H9 (cell line): ENCODE measurements around the gene YPEL3. TPM values are rescaled to one million over a fixed set of nuclear protein-coding genes. Genes with fewer than 3 reads are reported as not detected.

ENCODE experiments used
- DNase-seq: peaks from one replicate; pipeline ENCODE4 v3.0.0-alpha.2; 2017
- H2AFZ ChIP-seq: one replicate; pipeline ENCODE4 v1.6.1; 2013; ENCODE audit warnings: mild to moderate bottlenecking, low read length, control low read depth, moderate library complexity
- H2AK5ac ChIP-seq: 2 replicates; pipeline ENCODE4 v1.6.1; 2013; ENCODE audit warnings: low read length, control low read depth, mixed read lengths; ENCODE audit not compliant: insufficient read length
- H2BK120ac ChIP-seq: one replicate; pipeline ENCODE4 v1.6.1; 2013; ENCODE audit warnings: low read depth, mild to moderate bottlenecking, low read length, control low read depth, inconsistent platforms; ENCODE audit not compliant: poor library complexity, severe bottlenecking
- H2BK12ac ChIP-seq: 2 replicates; pipeline ENCODE4 v1.6.1; 2013; ENCODE audit warnings: low read length, control low read depth, mixed read lengths, low read depth; ENCODE audit not compliant: insufficient read length
- H2BK15ac ChIP-seq: 2 replicates; pipeline ENCODE4 v1.6.1; 2013; ENCODE audit warnings: low read depth, low read length, control low read depth
- H2BK20ac ChIP-seq: one replicate; pipeline ENCODE4 v1.6.1; 2013; ENCODE audit warnings: low read depth, mild to moderate bottlenecking, low read length, control low read depth, inconsistent platforms; ENCODE audit not compliant: poor library complexity, severe bottlenecking
- H2BK5ac ChIP-seq: 2 replicates; pipeline ENCODE4 v1.6.1; 2013; ENCODE audit warnings: low read length, control low read depth, mixed read lengths; ENCODE audit not compliant: insufficient read length
- H3K14ac ChIP-seq: 2 replicates; pipeline ENCODE4 v1.6.1; 2013; ENCODE audit warnings: low read length, control low read depth; ENCODE audit not compliant: insufficient read depth
- H3K18ac ChIP-seq: 2 replicates; pipeline ENCODE4 v1.6.1; 2013; ENCODE audit warnings: low read depth, mild to moderate bottlenecking, mixed read lengths, low read length, control low read depth; ENCODE audit not compliant: insufficient read length
- H3K23ac ChIP-seq: 2 replicates; pipeline ENCODE4 v1.6.1; 2013; ENCODE audit warnings: low read length, control low read depth, mixed read lengths, low read depth; ENCODE audit not compliant: insufficient read length
- H3K23me2 ChIP-seq: 2 replicates; pipeline ENCODE4 v1.6.1; 2013; ENCODE audit warnings: low read depth, mild to moderate bottlenecking, mixed read lengths, low read length, control low read depth; ENCODE audit not compliant: insufficient read length, poor library complexity, severe bottlenecking
- H3K27ac ChIP-seq: 2 replicates; pipeline ENCODE4 v1.5.1; 2013; ENCODE audit warnings: low read length, control low read depth, mixed read lengths, low read depth; ENCODE audit not compliant: insufficient read length
- H3K27me3 ChIP-seq: 2 replicates; pipeline ENCODE4 v1.6.1; 2013; ENCODE audit warnings: low read length, control low read depth, inconsistent platforms; ENCODE audit not compliant: insufficient read depth
- H3K4ac ChIP-seq: 2 replicates; pipeline ENCODE4 v1.6.1; 2013; ENCODE audit warnings: low read depth, mild to moderate bottlenecking, control low read depth, inconsistent platforms, low read length, moderate library complexity
- H3K4me1 ChIP-seq: 2 replicates; pipeline ENCODE4 v1.6.1; 2013; ENCODE audit warnings: low read length, control low read depth, inconsistent platforms; ENCODE audit not compliant: insufficient read depth
- H3K4me2 ChIP-seq: 2 replicates; pipeline ENCODE4 v1.6.1; 2013; ENCODE audit warnings: low read length, control low read depth, mixed read lengths; ENCODE audit not compliant: insufficient read length, insufficient read depth
- H3K56ac ChIP-seq: 2 replicates; pipeline ENCODE4 v1.6.1; 2013; ENCODE audit warnings: low read depth, mild to moderate bottlenecking, mixed read lengths, low read length, control low read depth; ENCODE audit not compliant: insufficient read length
- H3K79me1 ChIP-seq: 2 replicates; pipeline ENCODE4 v1.6.1; 2013; ENCODE audit warnings: low read depth, mild to moderate bottlenecking, moderate library complexity, low read length, control low read depth, inconsistent platforms; ENCODE audit not compliant: insufficient read depth, poor library complexity, severe bottlenecking
- H3K79me2 ChIP-seq: 2 replicates; pipeline ENCODE4 v1.6.1; 2013; ENCODE audit warnings: low read length, control low read depth, inconsistent platforms; ENCODE audit not compliant: insufficient read depth
- H3K9ac ChIP-seq: 2 replicates; pipeline ENCODE4 v1.6.1; 2013; ENCODE audit warnings: low read length, control low read depth, mixed read lengths; ENCODE audit not compliant: insufficient read length; ENCODE audit errors: extremely low read depth
- H3K9me3 ChIP-seq: one replicate; pipeline ENCODE4 v1.6.1; 2013; ENCODE audit warnings: low read depth, low read length, inconsistent platforms; ENCODE audit not compliant: control insufficient read depth
- H3T11ph ChIP-seq: one replicate; pipeline ENCODE4 v1.6.1; 2013; ENCODE audit warnings: mild to moderate bottlenecking, low read length, control low read depth, inconsistent platforms
- H4K20me1 ChIP-seq: one replicate; pipeline ENCODE4 v1.6.1; 2013; ENCODE audit not compliant: control insufficient read depth, insufficient read length, insufficient read depth
- H4K5ac ChIP-seq: 2 replicates; pipeline ENCODE4 v1.6.1; 2013; ENCODE audit warnings: low read depth, mild to moderate bottlenecking, mixed read lengths, low read length, control low read depth; ENCODE audit not compliant: insufficient read length
- H4K8ac ChIP-seq: replicated peaks from 2 replicates; pipeline ENCODE4 v1.6.1; 2013; ENCODE audit warnings: low read length, control low read depth, mixed read lengths, low read depth; ENCODE audit not compliant: insufficient read length
- H4K91ac ChIP-seq: 2 replicates; pipeline ENCODE4 v1.6.1; 2013; ENCODE audit warnings: low read depth, mild to moderate bottlenecking, moderate library complexity, mixed read lengths, low read length, control low read depth; ENCODE audit not compliant: insufficient read length
- H3K27ac Mint-ChIP-seq, 3 experiments: 2 replicates in 2 of 3; 3 replicates in 1 of 3; pipeline ENCODE4 v1.8.0; 2020 to 2021; ENCODE audit warnings: mixed read lengths in 3 of 3, mild to moderate bottlenecking in 1 of 3, moderate library complexity in 1 of 3
- H3K27me3 Mint-ChIP-seq: 2 replicates; pipeline ENCODE4 v1.8.0; 2021; ENCODE audit warnings: low read depth, mild to moderate bottlenecking, moderate library complexity, mixed read lengths
- H3K36me3 Mint-ChIP-seq, 3 experiments: 2 replicates in 2 of 3; 3 replicates in 1 of 3; pipeline ENCODE4 v1.8.0; 2020 to 2021; ENCODE audit warnings: low read depth in 3 of 3, mixed read lengths in 3 of 3; ENCODE audit not compliant: insufficient read depth in 1 of 3
- H3K4me1 Mint-ChIP-seq, 2 experiments: 2 replicates each; pipeline ENCODE4 v1.8.0; 2020; ENCODE audit warnings: mixed read lengths in 2 of 2
- H3K4me3 Mint-ChIP-seq, 2 experiments: 2 replicates in 1 of 2; 3 replicates in 1 of 2; pipeline ENCODE4 v1.8.0; 2020 to 2021; ENCODE audit warnings: mild to moderate bottlenecking in 2 of 2, mixed read lengths in 2 of 2, moderate library complexity in 1 of 2
- H3K9me3 Mint-ChIP-seq, 2 experiments: 2 replicates in 1 of 2; 3 replicates in 1 of 2; pipeline ENCODE4 v1.8.0; 2020; ENCODE audit warnings: mild to moderate bottlenecking in 2 of 2, mixed read lengths in 2 of 2, moderate library complexity in 1 of 2
- CTCF ChIP-seq: fragments of 200-600 bp; sonication (generic); conservative IDR thresholded peaks from 3 replicates; pipeline ENCODE4 v1.8.0; 2021; ENCODE audit warnings: antibody characterized with exemption, mild to moderate bottlenecking
- WGBS: extraction: QIAGEN DNeasy Blood & Tissue Kit; methylation state at CpG from one replicate; pipeline ENCODE4 v1.1.7; 2013; ENCODE audit warnings: missing lambda C conversion rate, low lambda C conversion rate, mixed read lengths; ENCODE audit not compliant: insufficient read length; ENCODE audit errors: extremely low coverage; 5-methylcytosine and 5-hydroxymethylcytosine counted together
- total RNA-seq: library from RNA; stranded (reverse); gene quantifications from 2 replicates; pipeline ENCODE4 v1.2.1, GENCODE V29; 2021

Gene YPEL3
- total RNA-seq, 1 experiment from 2014 or later, result 27.5 TPM

DNA sequence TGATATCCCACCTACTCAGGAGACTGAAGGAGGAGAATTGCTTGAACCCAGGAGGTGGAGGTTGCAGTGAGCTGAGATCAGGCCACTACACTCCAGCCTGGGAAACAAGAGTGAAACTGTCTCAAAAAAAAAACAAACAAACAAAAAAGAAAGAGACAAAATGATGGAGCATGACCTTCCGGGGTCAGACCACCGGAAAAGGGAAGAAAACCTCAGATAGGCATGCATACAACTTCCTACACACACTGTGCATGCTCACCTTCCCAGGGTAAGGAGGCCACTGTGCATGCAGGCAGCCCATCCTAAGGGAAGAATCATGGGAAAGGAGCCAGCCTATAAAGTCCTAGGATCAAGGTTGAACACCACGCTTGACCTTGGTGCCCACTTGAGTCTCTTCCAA lies 36.6 kb upstream of the YPEL3 start:
- Mint-ChIP-seq H3K27me3 (no peaks in the 10 kb centered on the region; the same call in 1 of the 2 replicates), H3K27ac (no peak overlapping the region), H3K9me3 (peaks cover 0 to 2% of the 10 kb centered on the region in 2 experiments; a peak in 1 of 5 replicates)

More for the DNA sequence above, 36.6 kb upstream of the YPEL3 start:
- Histone ChIP-seq H4K8ac (no peak overlapping the region), H2AFZ (no peak overlapping the region), H4K5ac (no peak overlapping the region), H3K4ac (no peak overlapping the region), H3T11ph (no peak overlapping the region), H3K56ac (no peak overlapping the region), H2BK15ac (no peak overlapping the region), H3K23ac (no peak overlapping the region), H2BK5ac (no peak overlapping the region), H2BK12ac (no peak overlapping the region), H2BK120ac (no peak overlapping the region), H3K4me1 (no peaks in the 10 kb centered on the region), H4K91ac (no peak overlapping the region), H4K20me1 (no peaks in the 10 kb centered on the region), H3K27me3 (no peaks in the 10 kb centered on the region), H2AK5ac (no peak overlapping the region), H3K27ac (no peak overlapping the region), H3K4me2 (no peak overlapping the region), H3K14ac (no peak overlapping the region), H2BK20ac (no peak overlapping the region), H3K18ac (no peak overlapping the region), H3K79me1 (no peaks in the 10 kb centered on the region), H3K9me3 (no peaks in the 10 kb centered on the region), H3K79me2 (no peaks in the 10 kb centered on the region), H3K9ac (no peak overlapping the region), H3K23me2 (no peaks in the 10 kb centered on the region)
- peaks cover 0 to 1% (median 0%) of the 10 kb centered on the region in 3 experiments; a peak in 1 of 7 replicates for H3K36me3 Mint-ChIP-seq
- H3K4me3 Mint-ChIP-seq, result no peak overlapping the region
- no CpG with 5 or more reads among the region's 3 CpGs for WGBS
- H3K4me1 Mint-ChIP-seq, result 0 out of 4 replicates have a peak, but pooled peaks cover 0 to 2% of the 10 kb centered on the region in 2 experiments
- no peak for DNase-seq
- TF ChIP-seq CTCF, result no peak
